SK-N-SH (cell line): ENCODE results near the gene RAB20. TPM values are rescaled to one million over a fixed set of nuclear protein-coding genes. Genes with fewer than 3 reads are reported as not detected.

Source experiments
- CTCF ChIA-PET: fragments of 300-600, 350-600 bp; formaldehyde crosslinking; extraction: SDS; loops from one replicate; lab custom pipeline; 2021; lab: Yijun Ruan, JAX
- POLR2A ChIA-PET: fragments of 350-600 bp; sonication (Branson Sonifier 250); formaldehyde crosslinking; extraction: SDS; loops from one replicate; lab custom pipeline; 2020; ENCODE audit warnings: antibody characterized with exemption, inconsistent platforms; lab: Yijun Ruan, JAX
- DNase-seq: peaks from one replicate; pipeline ENCODE4 v3.0.0; 2012
- H2AFZ ChIP-seq: fragments of 200-600 bp; sonication (generic); 2 replicates; pipeline ENCODE4 v1.8.1; 2016; ENCODE audit warnings: antibody characterized with exemption, mild to moderate bottlenecking, low read depth
- H3F3A ChIP-seq: fragments of 200-600 bp; sonication (generic); replicated peaks from 2 replicates; pipeline ENCODE3; 2016; ENCODE audit warnings: antibody characterized with exemption, mild to moderate bottlenecking; ENCODE audit not compliant: insufficient read depth
- H3K27ac ChIP-seq, 2 experiments: fragments of 200-500 bp in 1 of 2; fragments of 200-600 bp in 1 of 2; sonication (Bioruptor generic) in 1 of 2; sonication (generic), shearing (Covaris generic) in 1 of 2; 2 replicates each; pipeline versions ENCODE4 v1.5.1 to v1.6.1; 2014 to 2016; ENCODE audit warnings: low read depth in 2 of 2, inconsistent platforms in 1 of 2, low read length in 1 of 2, mild to moderate bottlenecking in 1 of 2, mixed read lengths in 1 of 2
- H3K27me3 ChIP-seq: fragments of 200-600 bp; sonication (generic), shearing (Covaris generic); 2 replicates; pipeline ENCODE4 v1.6.1; 2016; ENCODE audit warnings: mixed run types; ENCODE audit not compliant: insufficient read depth
- H3K36me3 ChIP-seq, 2 experiments: fragments of 200-500 bp in 1 of 2; fragments of 200-600 bp in 1 of 2; sonication (Bioruptor generic) in 1 of 2; sonication (generic) in 1 of 2; replicated peaks in 1 of 2; 2 replicates each; pipeline versions ENCODE3 to v1.5.1; 2014 to 2016; ENCODE audit warnings: low read length in 1 of 2, mild to moderate bottlenecking in 1 of 2; ENCODE audit not compliant: insufficient read depth in 2 of 2, control insufficient read depth in 1 of 2
- H3K4me1 ChIP-seq, 2 experiments: fragments of 200-500 bp in 1 of 2; fragments of 200-600 bp in 1 of 2; sonication (Bioruptor generic) in 1 of 2; sonication (generic), shearing (Covaris generic) in 1 of 2; 2 replicates each; pipeline versions ENCODE4 v1.5.1 to v1.6.1; 2014 to 2016; ENCODE audit warnings: low read depth in 1 of 2, low read length in 1 of 2, mixed run types in 1 of 2; ENCODE audit not compliant: insufficient read depth in 2 of 2, control insufficient read depth in 1 of 2
- H3K4me2 ChIP-seq: fragments of 200-600 bp; sonication (generic), shearing (Covaris generic); 2 replicates; pipeline ENCODE4 v1.6.1; 2017; ENCODE audit warnings: mixed run types
- H3K4me3 ChIP-seq, 2 experiments: fragments of 200-500 bp in 1 of 2; fragments of 200-600 bp in 1 of 2; sonication (Bioruptor generic) in 1 of 2; sonication (generic), shearing (Covaris generic) in 1 of 2; 2 replicates each; pipeline versions ENCODE4 v1.5.1 to v1.8.1; 2014 to 2016; ENCODE audit warnings: low read depth in 2 of 2, inconsistent platforms in 1 of 2, low read length in 1 of 2, mild to moderate bottlenecking in 1 of 2, mixed read lengths in 1 of 2, moderate library complexity in 1 of 2
- H3K79me2 ChIP-seq: fragments of 200-600 bp; sonication (generic); 2 replicates; pipeline ENCODE4 v1.8.1; 2017; ENCODE audit warnings: mild to moderate bottlenecking; ENCODE audit not compliant: insufficient read depth
- H3K9ac ChIP-seq: fragments of 200-600 bp; sonication (generic); 2 replicates; pipeline ENCODE4 v1.6.1; 2017; ENCODE audit warnings: mixed run types
- H3K9me2 ChIP-seq: fragments of 200-600 bp; sonication (generic); 2 replicates; pipeline ENCODE4 v1.6.1; 2017; ENCODE audit warnings: mixed run types
- H3K9me3 ChIP-seq: fragments of 200-600 bp; sonication (generic); 2 replicates; pipeline ENCODE4 v1.6.1; 2017; ENCODE audit warnings: mixed run types, mild to moderate bottlenecking, moderate library complexity
- H4K20me1 ChIP-seq: fragments of 200-600 bp; sonication (generic); 2 replicates; pipeline ENCODE4 v1.6.1; 2017; ENCODE audit warnings: mild to moderate bottlenecking, mixed run types; ENCODE audit not compliant: insufficient read depth
- ELF1 ChIP-seq: IDR thresholded peaks from 2 replicates; pipeline ENCODE4 v1.4.0; 2012
- FOSL2 ChIP-seq: IDR thresholded peaks from 2 replicates; pipeline ENCODE4 v1.4.0; 2012; ENCODE audit warnings: low read depth, mild to moderate bottlenecking, moderate library complexity, borderline replicate concordance
- GATA2 ChIP-seq: sonication (generic); formaldehyde crosslinking; IDR thresholded peaks from 2 replicates; pipeline ENCODE4 v1.5.0; 2020; ENCODE audit warnings: mild to moderate bottlenecking, missing genetic modification reagents
- NFIC ChIP-seq: IDR thresholded peaks from 2 replicates; pipeline ENCODE4 v1.4.0; 2012; ENCODE audit warnings: borderline replicate concordance
- PBX3 ChIP-seq: IDR thresholded peaks from 2 replicates; pipeline ENCODE4; 2012
- SMC3 ChIP-seq: IDR thresholded peaks from 2 replicates; pipeline ENCODE4 v1.6.1; 2012; ENCODE audit warnings: low read depth, low read length, improper control_type of control experiment
- TAF1 ChIP-seq: IDR thresholded peaks from 2 replicates; pipeline ENCODE4 v1.6.1; 2012; ENCODE audit warnings: low read depth, mild to moderate bottlenecking, low read length, moderate library complexity, borderline replicate concordance
- TCF12 ChIP-seq: IDR thresholded peaks from 2 replicates; pipeline ENCODE4 v1.4.0; 2012
- USF1 ChIP-seq: IDR thresholded peaks from 2 replicates; pipeline ENCODE4 v1.4.0; 2012; ENCODE audit warnings: low read depth, borderline replicate concordance
- YY1 ChIP-seq: IDR thresholded peaks from 2 replicates; pipeline ENCODE4 v1.4.0; 2012; ENCODE audit warnings: low read depth, mild to moderate bottlenecking
- WGBS: methylation state at CpG from one replicate; pipeline ENCODE4 v1.1.6; 2017; ENCODE audit warnings: low lambda C conversion rate; 5-methylcytosine and 5-hydroxymethylcytosine counted together
- polyA plus RNA-seq, 3 experiments: library from polyadenylated mRNA; depleted of rRNA; stranded (reverse); fragments of >200 nt; gene quantifications; 2 replicates each; pipeline ENCODE4 v1.2.3, GENCODE V29; 2012
- TF ChIP-seq, protein P1 (sequence below): fragments of 200-600 bp; sonication (generic); IDR thresholded peaks from 2 replicates; pipeline ENCODE4 v1.6.1; 2017; ENCODE audit warnings: antibody characterized with exemption, mild to moderate bottlenecking, moderate library complexity
- TF ChIP-seq, protein P2 (sequence below): fragments of 150-350 bp; IDR thresholded peaks from 2 replicates; pipeline ENCODE4 v1.6.1; 2016; ENCODE audit warnings: mild to moderate bottlenecking, low read depth, low read length

Gene RAB20
- polyA plus RNA-seq, 1 of the 3 experiments (the other 2 are of a cell fraction): 5.2 TPM

DNA sequence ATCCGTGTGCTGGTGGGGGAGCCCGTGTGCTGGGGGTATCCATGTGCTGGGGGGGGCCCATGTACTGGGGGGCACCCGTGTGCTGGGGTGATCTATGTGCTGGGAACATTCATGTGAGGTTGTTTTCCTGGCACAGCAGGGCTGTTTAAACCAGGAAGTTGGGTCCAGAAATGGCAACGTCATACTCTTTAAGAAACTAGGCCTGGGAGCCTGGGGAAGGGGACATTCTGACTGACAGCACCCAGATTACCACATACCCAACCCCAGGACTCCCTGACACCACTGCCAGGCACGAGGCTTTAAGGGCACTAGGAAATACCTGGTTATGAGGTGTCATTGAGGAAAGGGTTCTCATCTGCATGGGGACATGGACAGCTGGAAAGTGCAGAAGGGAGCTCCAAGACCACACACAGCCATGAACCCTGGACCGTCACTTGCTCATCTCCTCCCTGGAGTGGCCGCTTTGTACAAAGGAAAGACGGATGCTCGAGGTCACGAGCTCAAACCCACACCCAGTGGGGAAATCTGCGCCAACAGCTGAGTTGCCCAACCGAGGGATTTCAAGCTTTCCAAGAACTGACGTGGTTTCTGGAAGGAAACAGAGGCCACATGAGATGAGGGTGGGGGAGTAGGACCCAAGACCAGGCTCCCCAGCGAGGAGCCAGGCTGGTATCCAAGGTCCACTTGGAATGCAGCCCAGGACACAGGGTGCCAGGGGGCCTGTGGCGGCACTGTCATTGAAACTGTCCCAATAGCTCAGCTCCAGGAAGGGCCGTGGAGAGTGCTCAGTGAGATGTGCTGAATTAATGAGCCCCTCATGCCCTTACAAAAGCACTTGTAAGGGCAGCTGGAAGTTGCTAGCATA, 40.9 kb downstream of the RAB20 start:
- TF ChIP-seq FOSL2 (no peak), ELF1 (no peak), NFIC (no peak), GATA2 (CRISPR knock-in tag) (no peak), PBX3 (no peak), TCF12 (no peak), SMC3 (no peak), USF1 (no peak), YY1 (no peak), TAF1 (no peak)
- TF ChIP-seq, protein P1, sequence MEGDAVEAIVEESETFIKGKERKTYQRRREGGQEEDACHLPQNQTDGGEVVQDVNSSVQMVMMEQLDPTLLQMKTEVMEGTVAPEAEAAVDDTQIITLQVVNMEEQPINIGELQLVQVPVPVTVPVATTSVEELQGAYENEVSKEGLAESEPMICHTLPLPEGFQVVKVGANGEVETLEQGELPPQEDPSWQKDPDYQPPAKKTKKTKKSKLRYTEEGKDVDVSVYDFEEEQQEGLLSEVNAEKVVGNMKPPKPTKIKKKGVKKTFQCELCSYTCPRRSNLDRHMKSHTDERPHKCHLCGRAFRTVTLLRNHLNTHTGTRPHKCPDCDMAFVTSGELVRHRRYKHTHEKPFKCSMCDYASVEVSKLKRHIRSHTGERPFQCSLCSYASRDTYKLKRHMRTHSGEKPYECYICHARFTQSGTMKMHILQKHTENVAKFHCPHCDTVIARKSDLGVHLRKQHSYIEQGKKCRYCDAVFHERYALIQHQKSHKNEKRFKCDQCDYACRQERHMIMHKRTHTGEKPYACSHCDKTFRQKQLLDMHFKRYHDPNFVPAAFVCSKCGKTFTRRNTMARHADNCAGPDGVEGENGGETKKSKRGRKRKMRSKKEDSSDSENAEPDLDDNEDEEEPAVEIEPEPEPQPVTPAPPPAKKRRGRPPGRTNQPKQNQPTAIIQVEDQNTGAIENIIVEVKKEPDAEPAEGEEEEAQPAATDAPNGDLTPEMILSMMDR: no peak
- TF ChIP-seq, protein P2, sequence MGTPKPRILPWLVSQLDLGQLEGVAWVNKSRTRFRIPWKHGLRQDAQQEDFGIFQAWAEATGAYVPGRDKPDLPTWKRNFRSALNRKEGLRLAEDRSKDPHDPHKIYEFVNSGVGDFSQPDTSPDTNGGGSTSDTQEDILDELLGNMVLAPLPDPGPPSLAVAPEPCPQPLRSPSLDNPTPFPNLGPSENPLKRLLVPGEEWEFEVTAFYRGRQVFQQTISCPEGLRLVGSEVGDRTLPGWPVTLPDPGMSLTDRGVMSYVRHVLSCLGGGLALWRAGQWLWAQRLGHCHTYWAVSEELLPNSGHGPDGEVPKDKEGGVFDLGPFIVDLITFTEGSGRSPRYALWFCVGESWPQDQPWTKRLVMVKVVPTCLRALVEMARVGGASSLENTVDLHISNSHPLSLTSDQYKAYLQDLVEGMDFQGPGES: no peak
- H3K79me2 ChIP-seq: no peaks in the 10 kb centered on the region
- no peak overlapping the region for H2AFZ ChIP-seq
- H3K9ac ChIP-seq: no peak overlapping the region
- H3K9me2 ChIP-seq: no peaks in the 10 kb centered on the region
- H3F3A ChIP-seq: no peaks in the 10 kb centered on the region
- no peaks in the 10 kb centered on the region for H3K9me3 ChIP-seq
- no peak overlapping the region for H3K27ac ChIP-seq
- no peak overlapping the region for H3K4me3 ChIP-seq
- H3K4me2 ChIP-seq: no peak overlapping the region
- H4K20me1 ChIP-seq: no peaks in the 10 kb centered on the region
- ChIA-PET POLR2A (no interaction called here), CTCF (interaction anchor here (1.4 kb wide), 1 partner anchor 33 kb away, joined by 3 read pairs; no protein-coding TSS in a partner anchor)
- H3K36me3 ChIP-seq: no peaks in the 10 kb centered on the region
- no peaks in the 10 kb centered on the region for H3K27me3 ChIP-seq
- peaks cover 0 to 21% of the 10 kb centered on the region in 2 experiments; a peak in 1 of 4 replicates for H3K4me1 ChIP-seq
- 68% methylated on average over 8 of the region's 16 CpGs for WGBS
- DNase-seq: no peak
